Omental fat pad (tissue), 4 donors: Measurements from ENCODE around the gene C20orf173. TPM values are rescaled to one million over a fixed set of nuclear protein-coding genes. Genes with fewer than 3 reads are reported as not detected.

Experiments used
- ATAC-seq: fragments of 150-250 bp; one replicate; pipeline ENCODE4 v1.9.1; 2016; ENCODE audit warnings: mild to moderate bottlenecking, moderate library complexity; ENCODE audit not compliant: low FRiP score
- DNase-seq: peaks from one replicate; pipeline ENCODE4 v3.0.0-alpha.2; 2019; ENCODE audit warnings: low spot score
- CTCF ChIP-seq, 3 donors: fragments of 450-650 bp; IDR thresholded peaks; one replicate each; pipeline ENCODE4 v1.5.1; 2016 to 2017; ENCODE audit warnings: antibody characterized with exemption in 3 of 3, mild to moderate bottlenecking in 3 of 3, moderate library complexity in 2 of 3
- total RNA-seq, 4 donors: library from RNA; depleted of rRNA; stranded (reverse); fragments of >200 nt; gene quantifications; one replicate each; pipeline ENCODE4 v1.1.0, GENCODE V29; 2016

C20orf173 gene
- total RNA-seq, 4 donors from 2014 or later: not detected

DNA sequence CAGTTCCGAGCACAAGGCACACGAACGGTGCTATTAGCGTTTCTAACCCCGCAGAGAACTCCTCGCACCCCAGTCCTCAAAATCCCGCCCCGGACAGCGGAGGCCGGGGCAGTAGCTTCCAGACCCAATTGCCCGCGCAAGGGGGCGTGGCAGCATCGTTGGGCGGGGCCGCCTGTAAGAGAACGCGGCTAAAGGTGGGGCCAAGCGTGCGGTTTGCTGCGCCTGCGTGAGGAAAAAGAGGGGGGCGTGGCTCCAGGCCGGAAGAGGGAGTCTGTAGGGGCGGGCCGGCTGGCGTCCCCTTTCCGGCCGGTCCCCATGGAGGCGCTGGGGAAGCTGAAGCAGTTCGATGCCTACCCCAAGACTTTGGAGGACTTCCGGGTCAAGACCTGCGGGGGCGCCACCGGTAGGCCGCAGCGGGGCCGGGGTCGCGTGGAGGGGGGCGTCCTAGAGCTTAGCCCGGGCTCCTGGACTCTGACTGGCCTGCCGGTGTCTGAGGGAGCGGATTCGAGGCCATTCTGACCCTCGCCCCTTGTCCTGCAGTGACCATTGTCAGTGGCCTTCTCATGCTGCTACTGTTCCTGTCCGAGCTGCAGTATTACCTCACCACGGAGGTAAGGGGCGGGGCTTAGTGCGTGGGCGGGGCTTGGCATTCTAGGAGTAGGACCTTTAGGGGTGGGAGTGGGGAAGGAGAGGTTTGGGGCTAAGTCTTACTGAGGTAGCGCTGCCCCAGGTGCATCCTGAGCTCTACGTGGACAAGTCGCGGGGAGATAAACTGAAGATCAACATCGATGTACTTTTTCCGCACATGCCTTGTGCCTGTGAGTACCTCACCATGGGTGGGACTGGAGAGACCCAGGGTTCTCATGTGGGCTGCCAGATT is 12.6 kb upstream of the C20orf173 start, which contains the start of gene ERGIC3:
Gene ERGIC3, plus strand, starts transcription at position 296 of the 880 bp plus-strand sequence. Its CDS starts 20 bp downstream, at position 316.
- peak; percentile 95 for DNase-seq
- peak; percentile 98 for ATAC-seq
- no peak for TF ChIP-seq CTCF (IDR thresholded peaks at IDR 0.05)

DNA sequence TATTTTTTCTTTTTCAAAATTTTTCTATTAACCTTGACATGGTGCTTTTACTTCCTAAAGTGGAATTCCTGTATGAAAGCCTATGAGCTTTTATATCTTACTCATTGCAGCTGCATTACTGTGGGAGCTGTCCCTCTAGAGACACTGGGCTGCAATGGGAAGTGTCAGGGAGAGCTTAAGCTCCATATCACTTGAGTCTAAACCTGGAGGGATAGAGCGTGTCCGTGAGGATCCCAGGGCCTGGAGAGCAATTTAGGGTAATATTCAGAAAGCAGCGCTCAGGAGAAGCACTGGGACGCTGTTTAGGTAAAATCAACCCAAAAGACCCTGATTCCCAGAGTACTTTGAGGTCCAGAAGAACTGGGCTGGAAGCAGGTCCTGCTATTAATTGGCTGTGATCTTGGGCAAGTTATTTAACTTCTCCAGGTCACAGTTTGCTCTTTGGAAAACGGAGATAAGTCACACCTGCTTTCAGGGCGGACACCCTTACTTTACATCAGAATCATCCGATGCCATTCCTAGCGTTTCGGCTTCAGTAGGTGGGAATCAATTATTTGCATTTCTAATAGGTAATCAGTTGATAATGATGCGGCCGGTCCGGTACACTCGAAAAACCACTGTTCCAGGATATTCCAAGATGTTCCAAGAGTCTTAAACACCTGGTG is 11.8 kb upstream of the C20orf173 start:
- no peak for TF ChIP-seq CTCF (IDR thresholded peaks at IDR 0.05)
- DNase-seq: no peak
- no peak for ATAC-seq

GRCh38 chr20:35539756-35540212 is 10.3 kb upstream of the C20orf173 start:
- ATAC-seq (no peak), DNase-seq (no peak)
- no peak for TF ChIP-seq CTCF (IDR thresholded peaks at IDR 0.05)

DNA sequence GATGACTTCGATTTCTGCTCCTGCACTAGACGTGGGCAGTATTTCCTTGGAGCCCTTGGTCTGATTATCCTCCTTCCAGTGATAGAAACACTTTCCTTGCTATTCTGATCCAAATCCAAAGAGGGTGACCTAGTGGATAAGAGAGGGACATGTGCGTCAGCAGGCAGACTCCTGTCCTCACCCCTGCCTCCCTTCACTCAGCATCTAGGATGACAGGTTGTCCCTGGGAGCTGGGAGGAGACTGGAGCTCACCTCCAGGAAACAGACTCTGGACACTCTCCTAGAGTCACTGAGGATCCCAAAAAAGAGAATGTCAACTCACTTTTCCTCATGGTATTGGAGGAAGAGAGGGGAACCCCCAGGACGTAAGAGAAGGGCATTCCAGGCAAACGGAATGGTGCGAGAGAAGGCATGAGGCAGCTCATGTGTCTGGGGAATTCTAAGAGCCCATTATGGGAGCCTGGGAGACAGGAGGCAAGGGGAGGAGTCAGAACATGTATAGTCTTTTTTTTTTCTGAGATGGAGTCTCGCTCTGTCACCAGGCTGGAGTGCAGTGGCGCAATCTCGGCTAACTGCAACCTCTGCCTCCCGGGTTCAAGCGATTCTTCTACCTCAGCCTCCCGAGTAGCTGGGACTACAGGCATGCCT is 2.2 kb downstream of the C20orf173 start:
- no peak for DNase-seq
- TF ChIP-seq CTCF (IDR thresholded peaks at IDR 0.05): no peak
- no peak for ATAC-seq

DNA sequence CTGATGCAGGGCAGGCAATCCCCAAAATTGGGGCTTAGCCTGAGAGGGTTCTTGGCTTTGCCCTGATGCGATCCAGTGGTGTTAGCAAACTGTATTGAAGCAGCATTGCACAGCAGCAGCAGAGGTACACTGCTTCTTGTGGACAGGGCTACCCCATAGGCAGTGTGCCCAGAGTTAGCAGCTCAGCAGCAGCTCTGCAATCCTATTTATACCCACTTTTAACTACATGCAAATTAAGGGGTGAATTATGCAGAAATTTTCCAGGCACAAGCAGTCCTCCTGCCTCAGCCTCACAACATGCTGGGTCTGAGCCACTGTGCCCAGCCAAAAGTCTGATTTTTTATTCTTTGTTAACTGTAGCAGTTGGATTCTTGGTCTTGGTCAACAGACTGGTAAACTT is 3.8 kb downstream of the C20orf173 start:
- DNase-seq (no peak), ATAC-seq (no peak)
- TF ChIP-seq CTCF (IDR thresholded peaks at IDR 0.05): no peak

DNA sequence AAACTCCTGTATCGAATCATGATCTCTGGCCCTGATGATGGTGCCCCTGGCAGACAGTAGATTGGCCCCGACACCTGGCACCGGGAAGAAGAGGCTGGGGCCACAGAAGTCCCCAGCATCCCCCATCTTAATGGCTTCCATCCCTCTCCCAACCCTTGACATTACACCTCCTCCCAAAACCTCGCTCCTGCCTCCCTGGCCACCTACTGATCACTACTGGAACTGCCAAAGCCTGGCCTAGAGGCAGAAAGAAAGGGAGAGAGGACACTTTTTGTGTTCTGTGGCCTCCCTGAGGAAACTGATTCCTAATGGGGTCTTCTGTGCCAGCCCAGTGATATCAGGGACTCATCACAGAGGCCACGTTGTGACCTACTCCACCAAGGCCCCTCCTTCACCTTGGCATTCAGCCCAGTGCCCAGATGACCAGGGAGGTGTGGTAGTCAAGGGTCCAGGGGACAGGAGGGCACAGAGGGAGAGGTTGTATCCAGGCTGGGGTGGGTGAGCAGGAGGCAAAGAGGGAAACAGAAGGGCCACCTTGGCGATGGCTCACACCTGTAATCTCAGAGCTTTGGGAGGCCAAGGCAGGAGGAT is 6.1 kb downstream of the C20orf173 start:
- TF ChIP-seq CTCF (IDR thresholded peaks at IDR 0.05): no peak
- DNase-seq (no peak), ATAC-seq (no peak)
